ENCODE results near the gene MYO1B.

- TF ChIP-seq CTCF (conservative IDR thresholded peaks at IDR 0.05; ENCODE audit: low read depth, low read length) (no peak), EZH2 (IDR thresholded peaks at IDR 0.05; ENCODE audit: low read length, unreplicated experiment) (no peak)
Observed at GRCh38 chr2:191297033-191297432, 51.8 kb downstream of the MYO1B start.

All from PC-3 (cell line).